ENCODE results near the gene PCED1A. TPM values are rescaled to one million over a fixed set of nuclear protein-coding genes. Genes with fewer than 3 reads are reported as not detected.

PCED1A gene
- total RNA-seq, 1 experiment from 2014 or later: 18.9 TPM

- no peak for DNase-seq (ENCODE audit: low read depth)
Measured at GRCh38 chr20:2804852-2805688, 35.4 kb downstream of the PCED1A start.

- DNase-seq (ENCODE audit: low read depth): no peak
Measured at GRCh38 chr20:2804041-2804828, 36.2 kb downstream of the PCED1A start.

DNA sequence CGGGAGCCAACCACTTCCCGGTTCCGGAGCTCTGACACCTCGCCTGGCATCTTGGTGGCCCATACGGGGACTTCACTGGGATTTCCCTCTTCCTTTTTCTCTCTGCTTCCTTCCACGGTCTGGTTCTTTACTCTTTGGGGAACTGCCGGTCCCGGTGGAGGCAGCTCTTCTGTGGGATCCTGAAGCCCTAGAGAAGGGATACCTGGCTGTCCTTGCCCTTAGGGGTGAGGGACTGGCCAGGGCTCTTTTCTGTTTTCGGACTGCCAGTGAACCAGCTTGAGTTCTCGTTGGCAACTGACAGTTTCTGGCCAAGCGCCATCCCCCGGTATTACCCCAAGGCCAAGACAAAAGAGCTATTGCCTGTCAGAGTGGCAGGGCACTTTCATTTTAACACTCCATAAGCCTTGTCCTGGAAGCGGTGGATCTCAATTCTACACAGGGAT is 39.1 kb downstream of the PCED1A start:
- DNase-seq (ENCODE audit: low read depth): peak; percentile 33

- no peak for DNase-seq (ENCODE audit: low read depth)
Measured at GRCh38 chr20:2800521-2801285, 39.8 kb downstream of the PCED1A start, which contains the start of gene CPXM1. Gene CPXM1, minus strand, starts transcription at chr20:2800627. Its CDS starts 55 bp downstream, at chr20:2800572.

GRCh38 chr20:2799688-2800520 is 40.6 kb downstream of the PCED1A start:
- DNase-seq (ENCODE audit: low read depth): no peak

GRCh38 chr20:2799271-2799670 is 41.2 kb downstream of the PCED1A start:
- no peak for DNase-seq (ENCODE audit: low read depth)

DNA sequence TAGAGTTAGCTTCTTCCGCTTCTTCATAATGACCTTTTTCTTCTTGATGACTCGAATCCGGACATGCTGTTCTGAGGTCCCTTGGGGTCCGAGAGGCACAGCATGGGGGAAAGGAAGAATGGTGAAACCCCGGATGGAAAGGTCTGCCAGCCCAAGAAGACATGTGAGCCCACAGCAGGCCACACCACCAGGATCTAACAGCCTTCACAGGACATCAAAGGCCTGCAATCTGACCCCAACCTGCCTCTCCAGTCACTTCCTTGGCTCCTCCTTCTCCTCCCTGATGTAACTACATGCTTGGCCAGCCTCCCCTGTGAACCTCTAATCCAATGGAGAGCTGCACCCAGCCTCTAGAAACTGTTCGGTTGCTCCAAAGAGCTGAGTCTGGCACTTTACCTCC is 41.6 kb downstream of the PCED1A start:
- DNase-seq (ENCODE audit: low read depth): no peak

DNA sequence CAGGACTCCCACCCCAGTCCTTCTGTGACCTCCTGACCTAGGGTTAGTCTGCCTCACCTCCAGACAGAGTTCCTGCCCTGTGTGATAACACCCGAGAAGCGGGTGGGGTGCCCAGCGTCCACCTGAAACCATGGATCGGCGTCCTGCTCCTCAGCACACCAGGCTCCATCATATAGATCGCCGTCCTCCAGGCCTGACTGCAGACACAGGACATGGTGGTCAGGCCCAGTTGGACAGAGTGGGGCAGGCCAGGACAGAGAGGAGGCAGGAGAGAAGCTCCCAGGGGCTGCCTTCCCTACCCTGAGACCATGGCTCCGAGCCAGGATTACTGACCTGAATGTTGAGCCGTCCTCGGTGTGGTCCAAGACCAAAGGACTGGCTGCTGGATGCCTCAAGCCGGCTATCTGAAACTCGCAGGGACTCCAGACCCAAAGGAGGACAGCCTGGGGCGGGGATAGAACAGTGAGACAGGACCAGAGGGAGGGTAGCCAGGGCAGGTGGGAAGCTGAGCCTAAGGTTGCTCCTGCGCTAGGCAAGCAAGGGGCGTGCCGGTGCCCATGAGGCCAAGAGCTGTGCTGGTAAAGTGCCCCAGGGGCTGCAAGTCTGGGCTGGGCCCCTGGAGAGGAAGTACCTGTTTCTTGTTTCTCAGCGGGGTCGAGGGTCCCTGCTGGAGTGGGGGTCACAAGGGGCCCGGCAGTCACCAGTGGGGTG is 42.2 kb downstream of the PCED1A start:
- no peak for DNase-seq (ENCODE audit: low read depth)

GRCh38 chr20:2797136-2797983 is 43.1 kb downstream of the PCED1A start:
- no peak for DNase-seq (ENCODE audit: low read depth)

GRCh38 chr20:2796011-2796660 is 44.3 kb downstream of the PCED1A start:
- no peak for DNase-seq (ENCODE audit: low read depth)

DNA sequence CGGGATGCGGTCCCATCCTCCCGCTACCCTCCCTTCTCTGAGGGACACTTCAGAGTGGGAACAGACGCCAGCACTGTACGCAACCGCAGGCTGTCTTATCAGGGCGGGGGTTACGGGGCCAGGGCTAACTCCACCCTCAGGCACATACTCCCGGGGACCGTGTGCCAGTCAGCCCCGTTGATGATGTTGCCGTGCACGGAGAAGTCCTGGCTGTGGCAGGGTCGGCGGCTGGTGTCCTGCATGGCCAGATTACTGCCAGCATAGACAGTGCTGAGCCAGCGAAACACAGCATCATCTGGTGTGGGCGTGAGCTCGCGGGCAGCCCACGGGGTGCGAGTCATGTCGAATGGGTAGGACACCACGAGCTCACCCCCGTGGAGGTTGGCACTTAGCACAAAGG is 45.0 kb downstream of the PCED1A start:
- no peak for DNase-seq (ENCODE audit: low read depth)

DNA sequence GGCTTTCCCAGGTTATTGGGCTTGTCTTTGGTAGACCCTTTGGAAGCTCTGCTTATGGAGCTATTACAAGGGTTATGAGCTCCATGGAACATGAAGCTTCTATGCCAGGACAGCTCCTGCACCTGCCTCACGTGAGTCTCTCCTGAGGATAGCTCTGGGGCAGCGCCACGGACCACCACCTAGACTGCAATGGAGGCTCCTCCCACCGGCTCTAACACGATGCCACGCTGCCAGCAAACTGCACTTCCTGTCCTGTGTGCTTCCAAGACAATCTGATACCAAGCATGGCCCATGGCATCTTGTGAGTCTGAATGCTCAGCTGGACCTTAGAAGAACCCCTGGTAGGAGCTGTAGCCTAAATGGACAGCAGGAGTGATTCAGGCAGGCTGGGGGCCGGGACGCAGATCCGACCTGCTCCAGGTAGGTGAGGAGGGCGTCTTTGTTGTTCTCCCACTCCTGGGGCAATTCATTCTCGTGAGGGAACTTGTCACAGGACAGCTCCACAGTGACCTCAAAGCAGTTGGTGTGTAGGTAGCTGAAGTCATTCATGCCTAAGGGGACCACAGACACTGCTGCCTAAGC is 45.5 kb downstream of the PCED1A start:
- DNase-seq (ENCODE audit: low read depth): no peak

DNA sequence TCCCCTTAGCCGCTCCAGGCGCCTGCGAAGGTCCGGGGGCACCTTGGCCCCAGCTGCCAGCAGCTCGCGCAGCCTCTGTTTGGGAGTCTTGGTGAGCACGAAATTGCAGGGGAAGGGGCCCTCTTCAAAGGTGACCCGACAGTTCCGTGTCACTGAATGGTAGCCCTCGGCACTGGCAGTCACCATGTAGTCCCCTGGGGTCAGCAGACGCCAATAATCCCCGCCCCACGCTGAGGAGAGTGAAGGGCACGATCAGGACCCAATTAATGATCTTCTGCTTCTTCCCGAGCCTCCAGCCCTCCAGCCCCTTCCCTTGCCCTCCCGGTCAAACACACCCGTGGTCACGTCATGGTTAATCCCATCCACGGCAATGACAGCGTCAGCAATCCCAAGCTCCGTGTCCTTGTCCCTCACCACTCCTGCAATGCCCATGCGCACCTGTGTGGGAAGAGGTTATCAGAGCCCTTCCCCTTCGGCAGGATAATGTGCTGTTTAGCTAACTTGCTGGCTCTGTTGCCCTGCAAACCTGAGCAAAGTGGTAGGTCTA is 46.2 kb downstream of the PCED1A start:
- DNase-seq (ENCODE audit: low read depth): no peak

GRCh38 chr20:2793471-2793870 is 47.0 kb downstream of the PCED1A start:
- no peak for DNase-seq (ENCODE audit: low read depth)

Data from RPMI7951 (cell line).